GM19324 (cell line): ENCODE data around the gene ADRA1B.
"Not testable (repeated sequence)": the region's sequence is repeated elsewhere in the genome, so short reads cannot be mapped to it uniquely, and the experiment has no call there.

Source experiments
- ATAC-seq: cut with Tn5 transposase; IDR thresholded peaks from one replicate; pipeline ENCODE4 v1.9.1; 2021; ENCODE audit warnings: mild to moderate bottlenecking, moderate library complexity; ENCODE audit not compliant: unreplicated experiment, low FRiP score

Gene ADRA1B

DNA sequence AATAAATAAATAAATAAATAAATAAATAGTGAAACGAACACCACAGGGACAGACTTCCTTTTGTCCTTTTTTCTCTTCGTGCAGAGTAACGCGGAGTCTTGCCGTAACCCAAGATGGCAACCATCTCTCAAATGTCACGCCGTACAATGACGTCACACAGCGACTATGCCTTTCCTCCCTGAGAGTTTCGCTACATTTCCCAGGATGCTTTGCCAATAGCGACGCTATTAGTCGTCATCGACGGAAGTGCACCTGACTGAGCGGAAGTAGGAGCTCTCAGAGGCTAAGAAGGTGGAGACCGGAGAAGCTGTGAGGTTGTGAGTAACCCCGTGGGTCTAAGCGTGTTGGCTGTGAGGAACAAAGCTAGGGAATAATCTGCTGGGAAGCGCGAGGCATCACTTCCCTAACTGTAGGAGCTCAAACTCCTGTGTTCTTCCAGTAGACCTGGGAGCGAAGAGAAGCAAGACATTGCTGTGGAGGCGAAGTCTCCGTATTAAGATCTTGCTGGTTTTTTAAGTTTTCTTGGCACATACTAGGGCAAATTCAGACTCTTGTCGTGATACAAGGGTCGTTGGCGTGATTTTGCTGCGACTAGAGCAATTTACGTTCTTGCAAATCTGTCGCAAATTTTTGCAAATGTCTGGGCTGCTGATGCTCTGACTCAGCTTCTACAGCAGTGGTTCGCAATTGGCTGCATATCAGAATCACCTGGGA, 92.8 kb downstream of the ADRA1B start, which contains the start of gene TTC1:
TTC1 (plus strand) TSS at position 263 of the 714 bp plus-strand sequence. CDS start 1,390 bp downstream, outside the sequence.
- ATAC-seq: peak; percentile 99

DNA sequence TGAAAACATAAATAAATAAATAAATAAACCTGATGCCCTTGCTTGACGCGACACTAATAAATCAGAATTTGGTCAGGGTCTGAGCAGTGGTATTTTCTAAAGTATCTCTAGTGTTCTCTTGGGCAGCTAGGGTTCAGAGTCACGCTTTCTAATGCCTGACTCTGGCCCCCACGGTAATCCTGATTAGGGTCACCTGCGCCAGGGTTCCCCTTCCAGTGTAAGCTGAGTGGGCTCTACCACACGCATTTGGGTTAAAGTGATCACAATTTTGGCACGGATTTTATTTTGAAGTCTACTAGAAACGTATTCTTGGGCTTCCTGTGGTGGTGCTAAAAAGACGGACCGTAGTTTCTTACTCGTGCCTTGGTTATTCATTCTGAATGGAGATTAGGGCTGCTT, 93.3 kb downstream of the ADRA1B start:
- ATAC-seq: peak; percentile 8

DNA sequence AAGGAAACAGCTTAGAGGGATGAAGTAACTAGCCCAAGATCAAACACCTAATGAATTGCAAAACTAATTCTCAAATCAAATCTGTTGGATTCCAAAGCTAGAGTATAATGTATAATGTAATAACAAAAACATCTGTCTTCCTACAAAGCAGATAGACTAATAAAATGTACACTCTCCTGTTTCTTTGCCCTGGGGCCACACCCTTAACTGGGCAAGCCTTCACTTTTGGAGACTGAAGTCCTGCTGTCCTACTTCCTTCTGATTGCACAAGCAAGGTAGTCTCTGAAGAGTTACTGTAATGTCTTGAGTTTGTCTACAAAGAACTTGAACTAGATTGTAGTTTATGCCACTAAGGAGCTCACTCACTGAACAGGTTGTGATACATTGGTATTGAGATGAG, 95.2 kb downstream of the ADRA1B start:
- no peak for ATAC-seq

DNA sequence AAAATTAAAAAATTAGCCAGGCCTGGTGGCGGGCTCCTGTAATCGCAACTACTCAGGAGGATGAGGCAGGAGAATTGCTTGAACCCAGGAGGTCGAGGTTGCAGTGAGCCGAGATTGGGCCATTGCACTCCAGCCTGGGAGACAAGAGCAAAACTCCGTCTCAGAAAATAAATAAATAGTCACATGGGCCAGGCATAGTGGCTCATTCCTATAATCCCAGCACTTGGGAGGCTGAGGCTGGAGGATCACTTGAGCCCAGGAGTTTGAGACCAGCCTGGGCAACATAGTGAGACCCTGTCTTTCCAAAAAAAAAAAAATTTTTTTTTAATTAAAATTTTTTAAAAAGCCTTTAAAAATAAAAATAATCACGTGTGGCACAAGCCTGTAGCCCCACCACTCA, 97.9 kb downstream of the ADRA1B start:
- ATAC-seq: not testable (repeated sequence)

DNA sequence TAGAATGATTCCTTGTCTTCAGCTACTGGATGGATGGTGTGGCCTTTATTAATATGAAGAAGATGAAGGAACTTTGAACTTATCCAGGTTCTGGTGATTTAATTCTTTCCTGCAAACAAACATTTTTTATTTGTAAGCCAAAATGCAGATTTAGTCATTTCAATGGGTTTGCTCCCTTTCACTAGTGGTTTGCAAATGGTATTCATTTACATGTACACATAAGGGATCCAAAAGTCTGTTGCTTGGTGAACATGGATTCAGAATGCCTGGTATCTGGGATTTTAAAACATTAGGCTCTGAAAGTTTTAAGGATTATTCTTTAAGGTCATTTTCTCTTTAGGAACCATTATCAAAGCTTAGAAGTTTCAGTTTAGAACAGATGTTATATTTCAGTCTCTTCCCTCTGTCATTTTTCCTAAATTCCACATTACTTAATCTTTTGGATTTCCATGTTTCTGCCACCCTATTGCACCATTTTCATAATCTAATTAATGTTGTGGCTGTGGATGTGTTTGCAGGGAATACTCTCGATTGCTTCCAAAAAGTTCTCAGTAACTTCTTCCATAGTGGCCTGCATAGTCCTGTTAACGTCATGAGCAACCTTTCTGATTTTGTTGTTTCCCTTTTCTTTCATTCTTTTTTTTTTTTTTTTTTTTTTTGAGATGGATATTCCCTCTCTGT, 102.8 kb downstream of the ADRA1B start:
- ATAC-seq: no peak

DNA sequence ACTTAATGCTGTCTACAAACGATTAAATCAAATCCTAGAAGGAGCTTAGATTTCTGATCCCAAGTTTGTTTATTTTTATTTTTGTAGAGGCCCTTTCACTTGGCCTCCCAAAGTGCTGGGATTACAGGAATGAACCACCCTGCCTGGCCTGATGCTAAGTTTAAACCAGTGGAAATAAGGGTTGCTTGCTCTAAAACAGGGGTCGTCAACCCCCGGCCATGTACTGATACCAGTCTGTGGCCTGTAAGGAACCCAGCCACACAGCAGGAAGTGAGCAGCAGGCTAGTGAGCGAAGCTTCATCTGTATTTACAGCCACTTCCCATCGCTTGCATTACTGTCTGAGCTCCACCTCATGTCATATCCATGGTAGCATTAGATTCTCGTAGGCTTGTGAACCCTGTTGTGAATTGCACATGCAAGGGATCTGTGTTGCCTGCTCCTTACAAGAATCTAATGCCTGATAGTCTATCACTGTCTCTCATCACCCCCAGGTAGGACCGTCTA, 104.0 kb downstream of the ADRA1B start:
- ATAC-seq: no peak

DNA sequence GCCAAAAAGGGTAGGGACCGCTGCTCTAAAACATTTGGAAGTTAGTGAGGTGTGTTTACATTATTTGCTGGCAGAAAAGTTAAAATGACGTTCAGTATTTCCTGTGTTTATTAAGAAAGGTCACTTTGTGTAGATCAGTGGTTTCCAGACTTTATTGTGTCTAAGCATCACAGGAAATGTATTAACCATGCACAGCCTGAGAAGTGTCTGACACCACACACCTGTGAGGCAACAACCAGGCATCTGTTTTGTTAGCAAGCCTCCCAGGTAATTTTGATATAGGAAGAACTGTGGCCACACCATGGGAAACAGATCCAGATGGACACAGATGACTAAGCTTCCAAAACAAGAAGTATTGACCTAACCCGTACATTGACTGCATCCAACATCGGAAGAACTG, 104.7 kb downstream of the ADRA1B start:
- ATAC-seq: no peak

DNA sequence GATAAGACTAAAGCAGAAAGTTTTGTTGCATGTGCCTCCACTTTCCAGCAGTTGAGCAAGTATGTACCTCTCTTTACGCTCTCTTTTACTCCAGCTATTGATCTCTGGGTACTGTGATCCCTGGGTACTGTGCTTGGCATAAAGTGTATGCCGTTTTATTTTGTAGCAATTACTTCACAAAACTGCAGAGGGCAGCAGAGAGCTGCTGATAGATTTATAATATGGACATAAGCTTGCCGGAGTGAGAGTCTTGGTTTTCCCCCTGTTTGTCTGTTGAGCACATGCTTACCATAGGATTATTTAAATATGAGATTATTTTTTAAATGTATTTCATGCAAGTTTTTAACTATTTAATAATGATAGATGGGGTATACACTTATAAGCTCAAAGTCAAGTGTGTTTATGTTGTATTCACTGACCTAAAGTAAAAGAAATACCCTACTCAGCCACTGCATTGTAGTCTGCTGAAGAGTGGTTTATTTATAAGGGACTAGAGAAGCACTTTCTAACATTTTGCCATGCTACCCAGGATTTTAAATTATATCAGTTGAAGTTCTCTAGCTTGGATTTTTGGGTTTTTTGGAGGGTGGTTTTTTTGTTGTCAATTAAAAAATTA, 105.7 kb downstream of the ADRA1B start:
- ATAC-seq: peak; percentile 72
